T-helper 9 cell (primary cell): ENCODE measurements around the gene MCL1.
"Not testable (repeated sequence)": the region's sequence is repeated elsewhere in the genome, so short reads cannot be mapped to it uniquely, and the experiment has no call there.

Experiments
- DNase-seq: peaks from one replicate; pipeline ENCODE4 v3.0.0-alpha.2; 2020

The MCL1 gene

DNA sequence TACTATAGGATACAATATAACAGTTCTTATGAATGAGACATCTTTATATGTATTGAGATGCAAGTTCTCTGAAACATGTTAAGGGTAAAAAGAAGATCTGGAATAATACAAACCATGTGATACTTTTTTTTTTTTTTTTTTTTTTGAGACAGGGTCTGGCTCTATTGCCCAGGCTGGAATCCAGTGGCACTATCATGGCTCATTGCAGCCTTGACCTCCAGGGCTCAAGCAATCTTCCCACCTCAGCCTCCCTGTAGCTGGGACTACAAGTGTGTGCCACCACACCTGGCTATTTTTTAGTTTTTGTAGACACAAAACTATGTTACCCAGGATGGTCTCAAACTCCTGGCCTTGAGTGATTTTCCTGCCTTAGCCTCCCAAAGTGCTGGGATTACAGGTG lies 22.1 kb upstream of the MCL1 start:
- DNase-seq, result no peak

DNA sequence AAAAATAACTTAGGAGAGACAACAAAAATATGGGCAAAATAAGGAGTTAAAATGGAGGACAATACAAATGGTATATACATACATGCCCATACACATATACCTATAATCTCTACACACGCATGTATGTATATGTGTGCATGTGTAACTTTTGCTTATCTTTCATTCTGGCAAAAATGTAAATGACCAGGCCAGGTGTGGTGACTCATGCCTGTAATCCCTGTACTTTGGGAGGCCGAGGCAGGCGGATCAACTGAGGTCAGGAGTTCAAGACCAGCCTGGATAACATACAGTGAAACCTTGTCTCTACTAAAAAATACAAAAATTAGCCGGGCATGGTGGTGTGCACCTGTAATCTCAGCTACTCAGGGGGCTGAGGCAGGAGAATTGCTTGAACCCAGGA lies 18.9 kb upstream of the MCL1 start:
- DNase-seq, result not testable (repeated sequence)

DNA sequence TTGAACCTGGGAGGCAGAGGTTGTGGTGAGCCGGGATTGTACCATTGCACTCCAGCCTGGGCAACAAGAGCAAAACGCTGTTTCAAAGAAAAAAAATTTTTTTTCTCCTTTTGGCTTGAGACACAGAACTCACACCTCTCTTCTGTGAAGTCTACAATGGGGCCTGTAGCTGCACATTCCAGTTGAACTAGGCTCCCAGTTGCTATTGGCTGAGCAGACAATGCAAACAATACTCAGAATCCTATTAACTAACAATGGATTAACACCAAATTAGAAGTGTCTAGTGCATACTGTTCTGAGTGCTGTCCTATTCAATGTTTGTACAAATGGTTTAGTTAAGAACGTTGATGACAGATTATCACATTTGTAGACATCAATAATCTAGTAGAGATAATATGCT lies 17.6 kb upstream of the MCL1 start:
- no peak for DNase-seq

DNA sequence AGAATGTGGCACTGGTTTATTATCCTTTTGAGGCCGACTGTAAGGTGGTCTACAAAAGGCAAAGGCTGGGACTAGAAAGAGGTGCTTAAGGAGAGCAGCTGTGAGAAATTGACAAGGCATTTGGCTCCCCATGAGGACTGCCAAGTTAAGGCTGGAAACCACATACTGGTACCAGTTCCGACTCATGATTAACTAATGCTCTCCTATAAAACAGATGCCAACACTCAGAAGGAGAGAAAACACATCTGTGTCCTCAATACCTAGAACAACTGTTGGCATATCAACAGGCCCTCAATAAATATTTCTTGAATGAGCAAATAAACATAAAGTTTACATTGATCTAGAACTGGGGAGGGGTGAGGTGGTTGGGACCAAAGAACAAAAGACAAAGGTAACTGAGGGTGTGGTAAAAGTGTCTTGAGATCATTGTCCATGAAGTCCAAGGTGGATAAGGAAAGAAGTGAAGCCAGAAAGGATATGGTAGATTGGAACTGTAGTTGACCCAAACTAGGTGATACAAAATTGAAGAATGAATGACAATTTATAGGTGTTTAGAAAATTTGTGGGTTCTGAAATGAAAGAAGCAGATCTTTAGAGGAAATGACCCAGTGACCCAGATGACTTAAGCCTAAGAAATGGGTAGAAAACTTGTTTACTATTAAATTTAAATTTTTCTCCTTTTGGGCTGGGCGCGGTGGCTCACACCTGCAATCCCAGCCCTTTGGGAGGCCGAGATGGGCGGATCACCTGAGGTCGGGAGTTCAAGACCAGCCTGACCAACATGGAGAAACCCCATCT lies 16.9 kb upstream of the MCL1 start:
- DNase-seq, result no peak

DNA sequence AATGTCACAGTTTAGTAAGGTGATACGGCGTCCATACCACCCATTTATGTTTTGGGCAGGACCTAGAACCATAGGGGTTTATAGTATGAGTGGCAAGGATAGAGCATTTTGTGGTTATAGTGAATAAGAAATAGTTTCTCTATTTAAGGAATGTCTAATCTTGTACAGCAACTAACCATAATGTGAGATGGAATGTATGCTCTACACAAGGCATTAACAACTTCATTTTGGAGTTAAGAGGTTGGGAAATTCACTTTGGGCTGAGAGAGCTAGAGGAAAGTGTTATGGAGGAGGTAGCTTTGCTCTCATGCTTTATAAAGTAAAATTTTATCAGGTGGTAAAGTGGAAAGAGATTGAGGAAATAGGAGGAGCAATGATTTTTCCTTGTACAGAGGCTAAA lies 3.0 kb upstream of the MCL1 start:
- no peak for DNase-seq

DNA sequence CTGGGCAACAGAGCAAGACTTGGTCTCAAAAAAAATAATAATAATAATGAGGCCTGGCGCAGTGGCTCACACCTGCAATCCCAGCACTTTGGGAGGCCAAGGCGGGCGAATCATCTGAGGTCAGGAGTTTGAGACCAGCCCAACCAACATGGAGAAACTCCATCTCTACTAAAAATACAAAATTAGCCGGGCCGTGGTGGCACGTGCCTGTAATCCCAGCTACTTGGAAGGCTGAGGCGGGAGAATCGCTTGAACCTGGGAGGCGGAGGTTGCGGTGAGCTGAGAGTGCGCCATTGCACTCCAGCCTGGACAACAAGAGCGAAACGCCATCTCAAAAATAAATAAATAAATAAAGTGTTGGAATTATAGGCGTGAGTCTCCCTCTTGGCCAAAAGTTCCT lies 2.6 kb upstream of the MCL1 start:
- not testable (repeated sequence) for DNase-seq

DNA sequence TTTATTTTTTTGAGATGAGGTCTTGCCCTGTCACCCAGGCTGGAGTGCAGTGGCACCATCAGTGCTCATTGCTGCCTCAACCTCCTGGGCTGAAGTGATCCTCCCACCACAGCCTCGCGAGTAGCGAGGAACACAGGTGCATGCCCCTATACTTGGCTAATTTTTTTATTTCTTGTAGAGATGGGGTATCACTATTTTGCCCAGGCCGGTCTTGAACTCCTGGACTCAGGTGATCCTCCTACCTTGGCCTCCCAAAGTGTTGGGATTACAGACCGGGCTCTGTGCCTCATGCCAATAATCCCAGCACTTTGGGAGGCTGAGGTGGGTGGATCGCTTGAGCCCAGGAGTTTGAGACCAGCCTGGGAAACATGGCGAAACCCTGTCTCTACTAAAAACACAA lies 2.0 kb upstream of the MCL1 start:
- DNase-seq, result not testable (repeated sequence)

DNA sequence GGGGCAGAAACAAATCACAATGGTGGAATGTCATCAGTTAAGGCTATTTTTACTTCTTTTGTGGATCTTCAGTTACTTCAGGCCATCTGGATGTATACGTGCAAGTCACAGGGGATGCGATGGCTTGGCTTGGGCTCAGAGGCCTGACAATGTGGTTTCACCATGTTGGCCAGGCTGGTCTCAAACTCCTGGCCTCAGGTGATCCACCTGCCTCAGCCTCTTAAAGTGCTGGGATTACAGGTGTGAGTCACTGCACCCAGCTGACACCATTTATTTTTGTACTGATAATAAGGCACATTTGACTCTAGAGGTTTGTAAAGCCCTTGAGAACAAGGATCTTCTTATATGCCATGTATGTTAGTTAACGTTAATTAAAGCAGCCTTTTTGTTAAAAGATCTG lies 1.6 kb upstream of the MCL1 start:
- not testable (repeated sequence) for DNase-seq

DNA sequence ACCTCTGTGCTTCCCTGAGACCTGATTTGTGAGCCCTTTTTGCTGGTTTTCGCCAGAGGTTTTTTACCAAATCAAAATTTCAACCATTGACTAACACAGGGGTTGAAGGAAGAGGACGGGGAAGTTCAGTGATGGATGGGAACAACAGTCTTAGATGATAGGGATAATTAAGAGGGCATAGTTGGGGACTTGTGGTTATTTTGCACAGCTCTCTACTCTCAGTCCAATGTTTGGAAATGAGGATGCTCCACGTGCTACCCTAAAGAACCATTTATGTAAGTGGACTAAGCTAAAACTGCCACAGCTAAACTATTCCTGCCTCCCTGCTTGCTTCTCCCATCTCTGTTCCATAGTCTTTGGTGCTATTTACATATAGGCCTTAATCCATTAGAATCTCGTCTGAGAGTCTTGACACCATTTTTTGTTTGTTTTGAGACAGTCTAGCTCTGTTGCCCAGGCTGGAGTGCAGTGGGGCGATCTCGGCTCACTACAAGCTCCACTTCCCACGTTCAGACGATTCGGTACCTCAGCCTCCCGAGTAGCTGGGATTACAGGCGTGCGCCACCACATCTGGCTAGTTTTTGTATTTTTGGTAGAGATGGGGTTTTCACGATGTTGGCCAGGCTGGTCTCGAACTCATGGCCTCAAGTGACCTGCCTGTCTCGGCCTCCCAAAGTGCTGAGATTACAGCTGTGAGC lies 684 bp upstream of the MCL1 start:
- no peak for DNase-seq

DNA sequence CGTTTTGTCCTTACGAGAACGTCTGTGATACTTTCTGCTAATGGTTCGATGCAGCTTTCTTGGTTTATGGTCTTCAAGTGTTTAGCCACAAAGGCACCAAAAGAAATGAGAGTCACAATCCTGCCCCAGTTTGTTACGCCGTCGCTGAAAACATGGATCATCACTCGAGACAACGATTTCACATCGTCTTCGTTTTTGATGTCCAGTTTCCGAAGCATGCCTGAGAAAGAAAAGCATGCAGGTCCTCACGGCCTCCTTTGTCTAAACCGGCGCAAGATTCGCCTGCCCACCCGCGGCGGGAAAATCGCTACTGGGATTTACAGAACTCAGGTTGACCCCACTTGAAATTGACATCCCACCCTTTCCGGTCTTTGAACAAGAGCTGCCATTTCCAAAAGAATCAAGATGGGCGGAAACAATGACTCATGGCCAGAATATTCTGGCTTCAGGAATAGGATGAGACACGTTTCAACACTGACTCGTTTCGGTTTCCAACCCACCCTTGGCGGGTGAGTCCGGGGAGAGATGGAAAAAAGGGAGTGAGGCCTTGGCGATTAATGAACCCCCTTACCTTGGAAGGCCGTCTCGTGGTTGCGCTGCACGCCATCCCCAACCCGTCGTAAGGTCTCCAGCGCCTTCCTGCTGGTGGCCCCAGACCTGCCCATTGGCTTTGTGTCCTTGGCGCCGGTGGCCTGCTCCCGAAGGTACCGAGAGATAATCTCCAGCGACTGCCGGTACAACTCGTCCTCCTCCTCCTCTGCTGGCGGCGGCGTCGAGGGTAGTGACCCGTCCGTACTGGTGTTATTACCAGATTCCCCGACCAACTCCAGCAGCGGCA lies 919 bp downstream of the MCL1 start:
- DNase-seq, result no peak

DNA sequence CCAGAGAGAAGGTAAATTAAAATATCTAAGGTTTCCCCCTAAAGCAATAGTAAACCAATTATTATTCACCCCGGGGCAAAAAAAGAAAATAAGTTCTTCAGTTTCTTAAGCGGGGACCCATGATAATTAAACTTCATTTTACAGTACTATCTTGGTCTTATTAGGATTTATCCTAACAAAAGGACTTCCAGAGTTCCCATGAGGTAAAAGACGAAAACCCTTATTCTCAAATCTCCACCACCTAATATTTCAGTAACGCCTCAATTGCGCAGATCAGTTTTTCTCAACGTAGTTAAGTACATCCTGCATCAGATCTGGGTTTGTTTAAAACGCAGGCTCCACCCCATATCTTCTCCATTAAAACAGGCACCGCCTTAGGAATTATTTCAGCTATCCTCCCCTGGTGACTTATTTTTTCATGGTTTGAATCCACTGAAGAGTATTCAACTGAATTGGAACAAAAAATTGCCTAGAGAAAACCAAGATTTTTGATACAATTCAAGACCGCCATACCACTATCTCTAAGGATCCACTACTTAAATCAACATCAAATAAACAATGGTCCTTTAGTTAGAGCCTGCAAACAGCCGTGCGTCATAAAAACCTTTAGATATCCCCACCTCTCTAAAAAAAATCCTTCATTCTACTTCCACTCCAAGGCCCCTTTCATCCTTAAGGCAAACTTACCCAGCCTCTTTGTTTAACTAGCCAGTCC lies 1.7 kb downstream of the MCL1 start:
- DNase-seq, result no peak

DNA sequence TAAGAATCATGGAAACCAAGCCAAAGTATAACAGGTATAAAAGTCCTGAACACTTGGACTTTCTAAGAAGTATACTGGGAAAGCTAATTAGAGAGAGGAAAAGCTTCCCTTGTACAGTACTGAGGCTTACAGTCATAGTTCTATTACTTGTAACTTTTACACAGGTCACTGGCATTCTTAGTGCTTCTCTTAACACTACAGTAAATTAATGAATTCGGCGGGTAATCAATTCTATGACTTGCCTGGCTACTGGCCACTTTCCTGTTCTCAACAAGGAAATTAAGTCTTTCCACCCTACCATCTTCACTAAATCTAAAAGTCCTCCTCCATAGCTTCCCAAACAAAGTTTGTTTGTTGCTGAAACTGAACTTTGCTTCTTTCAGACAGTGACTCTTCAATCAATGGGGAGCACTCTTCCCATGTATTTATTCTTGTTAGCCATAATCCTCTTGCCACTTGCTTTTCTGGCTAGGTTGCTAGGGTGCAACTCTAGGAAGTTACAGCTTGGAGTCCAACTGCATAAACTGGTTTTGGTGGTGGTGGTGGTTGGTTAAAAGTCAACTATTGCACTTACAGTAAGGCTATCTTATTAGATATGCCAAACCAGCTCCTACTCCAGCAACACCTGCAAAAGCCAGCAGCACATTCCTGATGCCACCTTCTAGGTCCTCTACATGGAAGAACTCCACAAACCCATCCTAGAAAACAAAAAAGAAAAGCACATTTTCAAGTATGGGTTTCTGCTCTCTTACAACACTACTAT lies 2.4 kb downstream of the MCL1 start:
- DNase-seq, result no peak

DNA sequence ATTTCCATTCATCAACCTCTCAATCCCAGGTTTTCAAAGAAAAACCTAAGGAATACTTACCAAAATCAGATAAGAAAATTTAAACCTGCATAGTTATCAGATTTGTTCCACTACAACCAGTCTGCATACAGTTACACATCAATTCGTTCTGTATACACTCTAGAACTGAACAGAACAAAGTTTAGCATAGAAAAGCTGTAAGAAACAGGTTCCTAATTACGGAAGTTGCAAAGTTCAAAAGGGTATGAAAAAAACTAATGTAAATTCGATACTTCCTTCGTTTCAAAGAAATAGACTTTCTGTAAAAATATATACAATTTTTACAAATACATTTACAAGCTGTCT lies 3.1 kb downstream of the MCL1 start:
- DNase-seq, result no peak

DNA sequence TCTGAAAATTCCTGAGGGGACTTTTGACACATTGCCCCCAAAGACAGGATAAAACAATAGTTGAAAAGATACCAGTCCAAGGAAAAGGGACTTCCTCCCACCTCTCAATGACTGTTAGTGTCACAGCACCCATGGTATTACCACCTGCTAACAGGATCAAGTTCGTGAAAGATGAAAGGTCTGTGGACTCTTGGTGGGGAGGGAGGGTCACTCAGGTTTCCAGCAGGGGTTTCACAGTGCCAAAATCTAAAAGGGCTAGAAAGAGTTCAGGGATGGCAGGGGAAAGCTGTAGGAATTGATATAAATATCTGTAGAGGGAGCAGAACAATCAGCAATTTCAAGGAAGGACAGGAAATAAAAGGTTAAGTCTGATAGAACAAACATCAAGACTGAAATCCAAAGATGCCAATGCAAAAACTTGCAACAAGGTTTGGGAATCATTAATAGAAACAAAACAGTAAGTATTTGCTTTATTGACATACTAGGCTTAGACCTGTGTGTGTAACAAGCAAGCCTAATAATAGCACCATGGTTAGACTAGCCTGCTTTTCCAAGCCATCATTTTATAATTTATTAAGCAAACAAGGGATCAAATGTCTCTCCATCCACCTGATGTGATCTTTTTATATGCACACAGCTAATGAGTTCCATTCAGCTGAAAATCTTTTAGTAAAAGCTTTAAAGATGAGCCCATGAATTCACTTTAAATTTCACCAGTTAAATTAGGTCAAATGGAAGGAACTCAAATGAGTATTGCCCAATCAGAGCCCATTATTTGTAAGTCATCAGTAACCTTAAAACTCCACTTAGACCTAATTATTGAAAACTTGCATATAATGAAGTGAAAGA lies 3.7 kb downstream of the MCL1 start:
- no peak for DNase-seq

DNA sequence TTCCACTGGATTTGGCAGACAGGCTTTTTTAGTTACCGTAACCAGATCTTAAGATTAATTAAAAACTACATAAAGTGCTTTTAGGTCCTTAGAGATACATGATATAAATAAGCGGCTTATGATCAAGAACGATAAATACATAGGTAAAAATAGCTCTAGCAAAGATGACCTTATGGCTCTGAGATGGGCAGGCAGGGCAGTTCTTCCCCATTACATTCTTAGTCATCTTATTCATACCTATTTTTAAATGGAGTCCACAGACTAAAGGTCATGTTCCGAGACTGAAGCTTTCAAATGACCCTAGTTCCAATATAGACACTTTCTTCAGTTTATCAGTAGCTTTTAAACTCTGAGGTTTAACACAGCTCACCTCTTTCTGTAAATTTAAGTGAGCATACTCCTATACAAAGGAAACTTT lies 4.3 kb downstream of the MCL1 start:
- DNase-seq, result no peak

DNA sequence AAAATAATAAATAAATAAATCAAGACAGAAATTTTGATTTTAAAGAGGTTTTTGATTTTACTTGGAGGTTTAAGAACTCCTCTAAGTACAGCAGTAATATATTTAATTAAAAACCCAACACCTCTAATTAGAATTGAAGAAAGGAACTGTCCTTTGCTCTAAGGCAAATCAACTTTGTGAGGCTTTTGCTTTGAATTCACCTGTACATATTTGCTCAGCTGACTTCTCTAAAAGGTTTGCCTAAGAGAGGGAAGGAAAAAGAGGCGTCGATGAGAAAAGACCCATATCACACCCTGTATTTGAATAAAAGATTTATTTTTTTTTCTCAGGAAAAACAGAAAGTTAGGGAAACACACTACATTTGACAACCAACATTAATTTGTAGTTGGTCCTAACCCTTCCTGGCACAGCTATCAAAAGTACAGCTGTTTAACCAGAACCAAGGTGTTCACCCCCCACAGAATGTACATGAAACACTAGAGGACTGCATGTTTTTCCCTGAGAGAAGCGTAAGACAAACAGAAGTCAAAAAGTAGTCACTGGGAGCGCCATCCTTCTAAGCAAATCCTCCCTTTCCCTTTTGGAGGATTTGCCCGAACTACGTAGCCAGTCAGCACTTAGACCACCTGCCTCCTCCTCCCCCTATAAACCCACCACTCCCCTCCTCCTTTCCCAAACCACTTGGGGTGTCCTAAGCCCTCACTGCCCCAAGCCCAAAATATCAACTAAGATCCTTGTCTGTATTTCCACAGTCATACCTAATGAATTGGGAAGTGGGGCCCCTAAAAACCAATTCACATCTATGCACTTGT lies 4.9 kb downstream of the MCL1 start:
- no peak for DNase-seq

DNA sequence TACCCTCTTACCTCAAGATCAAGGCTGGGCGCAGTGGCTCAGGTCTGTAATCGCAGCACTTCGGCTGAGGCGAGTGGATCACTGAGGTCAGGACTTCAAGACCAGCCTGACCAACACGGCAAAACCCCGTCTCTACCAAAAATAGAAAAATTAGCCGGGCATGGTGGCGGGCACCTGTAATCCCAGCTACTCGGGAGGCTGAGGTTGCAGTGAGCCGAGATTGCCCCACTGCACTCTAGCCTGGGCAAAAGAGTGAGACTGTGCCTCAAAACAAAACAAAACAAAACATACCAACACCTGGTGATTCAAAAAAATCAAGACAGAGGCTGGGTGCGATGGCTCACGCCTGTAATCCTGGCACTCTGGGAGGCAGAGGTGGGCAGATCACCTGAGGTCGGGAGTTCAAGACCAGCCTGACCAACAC lies 5.8 kb downstream of the MCL1 start:
- DNase-seq, result not testable (repeated sequence)

DNA sequence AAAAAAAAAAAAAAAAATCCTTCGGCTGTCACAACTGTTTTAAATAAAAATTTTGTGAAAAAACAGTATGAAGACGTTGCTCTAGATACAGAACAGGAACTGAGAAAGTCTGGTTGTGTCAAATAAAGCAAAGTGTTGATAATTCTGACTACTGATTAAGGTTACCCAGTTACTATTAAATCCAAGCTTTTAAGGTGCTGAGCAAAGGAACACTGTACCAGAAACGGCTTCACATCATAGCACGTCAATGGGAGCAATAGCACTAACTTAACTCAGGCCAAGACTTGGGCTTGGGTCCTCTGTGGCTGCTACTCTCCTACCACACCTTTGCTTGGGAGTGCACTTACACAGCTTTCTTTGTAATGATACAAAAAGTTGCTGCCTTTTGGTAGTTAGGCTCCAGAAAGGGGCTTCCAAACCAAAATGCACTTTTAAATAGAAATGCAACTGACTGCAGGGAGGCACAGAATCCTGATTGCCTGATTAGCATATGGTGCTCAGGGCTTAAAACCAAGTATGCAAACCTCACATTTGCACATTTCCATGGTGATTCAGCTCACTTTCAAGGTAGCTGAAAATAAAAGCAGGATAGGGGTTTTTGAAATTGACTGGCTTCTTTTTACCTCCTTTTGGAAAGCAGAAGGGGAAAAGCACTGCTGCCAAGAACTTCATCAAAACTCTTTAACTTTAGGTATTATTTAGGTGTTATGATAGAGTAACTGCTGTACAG lies 6.3 kb downstream of the MCL1 start:
- DNase-seq, result no peak

DNA sequence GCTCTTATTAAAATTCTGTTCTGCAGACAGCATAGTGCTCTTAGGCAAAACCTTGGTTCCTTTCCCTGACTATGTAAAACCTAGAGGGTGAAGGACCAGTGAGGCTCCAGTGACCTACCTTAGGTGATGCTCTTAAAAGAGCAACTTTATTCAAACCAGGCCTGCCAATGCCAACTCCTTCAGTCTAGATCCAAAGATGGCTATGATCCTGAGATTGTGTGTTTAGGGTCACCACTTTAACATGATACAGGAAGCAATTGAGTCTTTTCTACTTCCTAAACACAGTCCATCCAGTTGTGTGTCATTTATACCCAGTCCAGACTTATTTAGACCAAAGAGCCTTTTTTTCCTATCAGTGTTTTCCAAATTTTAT lies 10.8 kb downstream of the MCL1 start:
- DNase-seq, result no peak
